DOHH2 (cell line): Measurements from ENCODE around the gene NXF1.

Experiments used
- EZH2phosphoT487 ChIP-seq: fragments of 200-600 bp; sonication (generic); IDR thresholded peaks from 2 replicates; pipeline ENCODE4 v1.6.1; 2017; ENCODE audit warnings: borderline replicate concordance, mild to moderate bottlenecking, antibody characterized with exemption, low read length, moderate library complexity, mixed read lengths
- TF ChIP-seq, protein P1 (sequence below): fragments of 200-600 bp; sonication (generic); IDR thresholded peaks from one replicate; pipeline ENCODE4 v1.5.1; 2014; ENCODE audit warnings: antibody characterized with exemption, mild to moderate bottlenecking, low read depth, low read length; ENCODE audit not compliant: poor library complexity, severe bottlenecking

DNA sequence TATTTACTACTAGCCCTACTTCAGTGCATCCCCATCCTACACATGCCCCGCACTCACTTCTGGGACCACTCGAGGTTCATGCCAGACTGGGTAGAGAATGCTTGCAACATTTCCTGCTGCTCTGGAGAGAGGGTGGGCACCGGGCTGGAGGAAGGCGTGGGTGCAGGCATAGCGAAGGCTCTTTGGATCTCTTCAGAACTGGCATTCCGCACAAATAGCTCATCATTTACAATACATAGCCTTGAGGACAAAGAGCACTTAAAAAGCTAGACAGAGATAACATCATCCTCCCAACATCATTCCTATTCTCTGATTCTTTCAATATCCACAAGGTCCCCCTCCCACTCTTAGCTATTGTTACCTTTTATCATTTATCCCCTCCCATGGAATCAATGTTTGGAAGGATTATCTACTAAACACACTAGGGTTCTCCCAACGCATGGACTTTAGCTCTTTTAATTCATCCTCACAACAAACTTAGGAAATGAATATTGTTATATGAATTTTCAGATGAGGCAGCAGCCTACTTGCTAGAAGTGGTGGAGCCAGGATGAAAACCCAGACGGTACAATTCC is 11.0 kb downstream of the NXF1 start:
- TF ChIP-seq, protein P1, sequence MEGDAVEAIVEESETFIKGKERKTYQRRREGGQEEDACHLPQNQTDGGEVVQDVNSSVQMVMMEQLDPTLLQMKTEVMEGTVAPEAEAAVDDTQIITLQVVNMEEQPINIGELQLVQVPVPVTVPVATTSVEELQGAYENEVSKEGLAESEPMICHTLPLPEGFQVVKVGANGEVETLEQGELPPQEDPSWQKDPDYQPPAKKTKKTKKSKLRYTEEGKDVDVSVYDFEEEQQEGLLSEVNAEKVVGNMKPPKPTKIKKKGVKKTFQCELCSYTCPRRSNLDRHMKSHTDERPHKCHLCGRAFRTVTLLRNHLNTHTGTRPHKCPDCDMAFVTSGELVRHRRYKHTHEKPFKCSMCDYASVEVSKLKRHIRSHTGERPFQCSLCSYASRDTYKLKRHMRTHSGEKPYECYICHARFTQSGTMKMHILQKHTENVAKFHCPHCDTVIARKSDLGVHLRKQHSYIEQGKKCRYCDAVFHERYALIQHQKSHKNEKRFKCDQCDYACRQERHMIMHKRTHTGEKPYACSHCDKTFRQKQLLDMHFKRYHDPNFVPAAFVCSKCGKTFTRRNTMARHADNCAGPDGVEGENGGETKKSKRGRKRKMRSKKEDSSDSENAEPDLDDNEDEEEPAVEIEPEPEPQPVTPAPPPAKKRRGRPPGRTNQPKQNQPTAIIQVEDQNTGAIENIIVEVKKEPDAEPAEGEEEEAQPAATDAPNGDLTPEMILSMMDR = no peak
- TF ChIP-seq EZH2phosphoT487 = no peak
